Fibroblast of gingiva (primary cell): Measurements from ENCODE around the gene C19orf85.
"Not testable (repeated sequence)": the region's sequence is repeated elsewhere in the genome, so short reads cannot be mapped to it uniquely, and the experiment has no call there.

Experiments used
- DNase-seq: peaks from one replicate; pipeline ENCODE4 v3.0.0-alpha.2; 2011; ENCODE audit warnings: low read depth

The C19orf85 gene

DNA sequence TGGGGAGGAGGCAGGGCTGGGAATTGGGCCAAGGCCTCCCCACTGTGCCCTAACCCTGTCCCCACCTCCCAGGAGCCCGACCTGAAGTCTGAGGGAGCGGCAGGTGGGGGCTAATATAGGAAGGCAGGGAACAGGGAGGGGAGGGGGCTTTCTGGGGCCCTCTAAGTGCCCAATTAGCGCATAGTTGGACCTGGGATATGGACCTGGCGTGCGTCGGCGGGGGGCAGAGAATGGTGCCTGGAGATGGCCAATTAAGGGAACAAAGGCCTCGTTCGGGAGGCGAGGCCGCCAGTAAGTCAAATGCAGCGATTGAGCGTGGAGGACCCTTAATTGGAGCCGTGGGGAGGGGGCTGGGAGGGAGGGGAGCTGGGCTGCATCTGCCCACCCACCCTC, at the start of gene C19orf85:
Gene C19orf85 (minus strand): TSS at position 90 of the 393 bp plus-strand sequence. CDS start 197 bp downstream, outside the sequence.
- no peak for DNase-seq

DNA sequence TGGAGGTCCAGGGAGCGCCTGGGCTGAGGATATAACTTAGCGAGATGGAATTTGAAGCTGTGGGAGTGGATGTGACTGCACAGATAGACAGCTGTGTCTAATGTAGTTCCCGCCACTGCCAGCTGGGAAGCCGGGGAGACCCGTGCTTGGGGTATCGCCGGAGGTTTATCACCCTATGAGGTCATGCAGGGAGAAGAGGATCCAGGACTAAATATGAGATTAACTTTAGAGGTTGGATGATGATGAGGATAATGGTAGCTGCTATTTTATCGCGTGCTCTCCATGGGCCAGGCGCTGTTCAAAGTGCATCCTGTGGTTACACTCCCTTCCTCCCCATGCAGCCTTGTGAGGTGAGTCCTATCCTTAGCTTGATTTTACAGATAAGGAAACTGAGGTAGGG, 43.6 kb upstream of the C19orf85 start:
- DNase-seq = no peak

DNA sequence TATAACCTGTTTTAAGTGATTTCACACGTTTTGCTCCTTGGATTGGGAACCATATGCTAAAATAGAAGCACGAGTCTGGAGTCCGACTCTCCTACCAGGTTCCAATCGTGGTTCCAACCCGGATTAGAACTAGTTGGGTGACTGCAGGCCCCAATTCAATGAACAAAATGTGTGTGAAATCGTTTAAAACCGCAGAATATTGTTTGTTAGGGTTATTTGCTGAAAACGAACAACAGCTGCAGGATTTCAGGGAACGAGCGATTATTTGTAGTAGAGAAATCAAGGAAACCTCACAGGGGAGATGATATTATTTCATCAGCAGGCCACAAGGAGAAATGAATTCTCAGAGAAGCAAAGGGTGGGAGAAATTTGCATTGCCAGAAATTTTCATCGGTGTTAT, 40.4 kb upstream of the C19orf85 start:
- no peak for DNase-seq

DNA sequence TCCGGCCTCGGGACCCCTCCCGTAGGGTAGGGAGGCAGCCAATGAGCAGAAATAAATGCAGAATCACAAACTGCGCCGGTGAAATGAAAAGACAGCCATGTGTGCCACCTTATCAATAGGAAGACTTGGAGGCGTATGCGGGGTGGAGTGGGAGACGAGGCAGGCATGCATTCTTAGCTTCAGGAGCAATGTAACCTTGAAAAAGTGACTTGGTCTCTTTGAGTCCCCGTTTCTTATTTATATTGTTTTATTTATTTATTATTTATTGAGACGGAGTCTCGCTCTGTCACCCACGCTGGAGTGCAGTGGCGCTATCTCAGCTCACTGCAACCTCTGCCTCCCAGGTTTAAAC, 39.7 kb upstream of the C19orf85 start:
- DNase-seq = no peak

DNA sequence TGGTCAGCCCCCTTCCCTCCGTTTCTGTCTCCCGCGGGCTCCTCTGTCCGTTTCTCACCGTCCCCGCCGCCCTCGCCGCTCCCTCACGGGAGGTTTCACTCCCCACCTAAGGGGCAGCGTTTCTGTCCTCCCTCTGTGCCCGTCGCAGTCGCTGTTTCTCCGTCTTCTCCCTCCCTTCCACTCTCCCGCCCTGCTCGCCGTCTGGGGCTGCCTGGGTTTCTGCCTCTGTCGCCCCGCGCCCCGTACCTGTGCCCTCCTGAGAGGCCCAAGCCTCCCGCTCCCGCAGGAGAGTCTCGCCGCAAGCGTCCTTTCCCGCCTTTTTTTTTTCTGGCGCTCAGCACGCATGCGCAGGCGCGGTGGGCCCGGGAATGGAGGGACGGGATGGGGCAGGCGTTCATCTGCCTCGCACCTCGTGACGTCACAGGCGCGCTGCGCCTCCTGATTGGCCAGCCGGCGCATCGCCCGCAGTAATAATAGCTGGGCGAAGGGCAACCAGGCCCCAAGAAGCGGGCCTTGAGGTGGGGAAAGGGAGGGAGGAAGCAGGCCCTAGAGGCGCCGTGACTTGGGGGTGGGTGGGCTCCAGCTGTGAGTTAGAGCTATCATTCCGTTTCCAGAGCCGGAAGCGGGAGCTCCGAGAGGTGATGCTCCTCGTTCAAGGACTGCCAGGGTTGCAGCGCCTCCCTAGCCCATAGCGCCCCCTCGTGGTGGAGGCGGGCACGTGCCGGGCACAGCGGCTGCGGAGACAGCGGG, 39.1 kb upstream of the C19orf85 start:
- DNase-seq = peak; percentile 83

DNA sequence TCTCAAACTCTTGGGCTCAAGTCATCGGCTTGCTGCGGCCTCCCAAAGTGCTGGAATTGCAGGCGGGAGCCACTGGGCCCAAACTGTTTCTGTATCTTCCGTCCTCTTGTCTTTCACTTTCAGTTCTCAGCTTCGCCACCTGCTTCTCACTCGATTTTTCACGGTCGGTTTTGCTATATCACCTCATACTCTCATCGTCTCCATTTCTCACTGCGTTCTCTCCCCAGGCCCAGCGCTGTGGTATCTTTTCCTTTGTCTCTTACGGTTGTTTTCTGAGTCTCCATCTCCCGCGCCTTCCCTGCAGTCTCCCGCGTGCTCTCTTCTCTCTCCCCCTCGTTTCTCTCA, 38.6 kb upstream of the C19orf85 start:
- DNase-seq = no peak

DNA sequence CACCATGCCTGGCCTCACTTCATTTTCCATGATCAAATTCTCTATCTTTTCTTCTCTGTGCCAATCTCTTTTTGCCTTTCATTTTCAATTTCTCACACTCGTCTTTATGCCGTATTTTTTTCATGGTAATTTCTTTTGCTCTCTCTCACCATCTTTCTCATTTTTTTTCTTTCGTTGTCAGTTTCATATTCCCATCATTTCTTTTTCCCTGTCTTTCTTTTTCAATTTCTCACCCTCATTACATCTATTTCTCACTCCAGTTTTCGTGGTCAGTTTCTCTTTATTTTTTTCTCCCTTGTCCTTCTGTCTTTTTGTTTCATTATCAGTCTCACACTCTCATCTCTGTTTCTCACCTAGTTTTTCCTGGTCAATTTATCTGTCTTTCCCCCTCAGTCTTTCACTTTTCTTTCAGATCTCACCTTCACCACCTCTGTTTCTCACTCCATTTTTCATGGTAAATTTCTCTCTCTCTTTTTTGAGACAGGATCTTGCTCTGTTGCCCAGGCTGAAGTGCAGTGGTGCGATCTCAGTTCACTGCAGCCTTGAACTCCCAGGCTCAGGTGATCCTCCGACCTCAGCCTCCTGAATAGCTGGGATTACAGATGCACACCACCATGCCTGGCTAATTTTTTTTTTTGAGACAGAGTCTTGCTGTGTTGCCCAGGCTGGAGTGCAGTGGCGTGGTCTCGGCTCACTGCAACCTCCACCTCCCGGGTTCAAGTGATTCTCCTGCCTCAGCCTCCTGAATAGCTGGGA, 37.8 kb upstream of the C19orf85 start:
- DNase-seq = no peak

DNA sequence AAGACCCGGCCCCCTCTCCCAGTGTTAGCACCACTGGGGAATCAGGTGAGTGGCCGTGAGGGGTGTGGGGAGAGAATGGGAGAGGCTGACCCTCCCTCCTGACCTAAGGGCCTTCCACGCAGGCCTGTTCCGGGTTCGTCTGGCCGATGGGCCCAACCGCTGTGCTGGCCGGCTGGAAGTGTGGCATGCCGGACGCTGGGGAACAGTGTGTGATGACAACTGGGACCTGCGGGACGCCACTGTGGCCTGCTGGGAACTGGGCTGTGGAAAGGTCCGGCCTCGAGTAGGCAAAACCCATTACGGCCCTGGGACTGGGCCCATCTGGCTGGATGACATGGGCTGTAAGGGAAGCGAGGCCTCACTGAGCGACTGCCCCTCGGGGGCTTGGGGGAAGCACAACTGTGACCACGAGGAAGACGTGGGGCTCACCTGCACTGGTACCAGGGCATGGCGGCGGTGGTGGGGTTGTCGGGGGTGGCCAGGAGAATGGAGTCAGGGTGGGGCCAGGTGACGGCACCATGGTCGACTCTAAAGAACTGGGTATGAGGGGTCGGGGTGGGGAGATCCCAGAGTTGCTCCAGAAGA, 35.9 kb upstream of the C19orf85 start:
- DNase-seq = no peak

DNA sequence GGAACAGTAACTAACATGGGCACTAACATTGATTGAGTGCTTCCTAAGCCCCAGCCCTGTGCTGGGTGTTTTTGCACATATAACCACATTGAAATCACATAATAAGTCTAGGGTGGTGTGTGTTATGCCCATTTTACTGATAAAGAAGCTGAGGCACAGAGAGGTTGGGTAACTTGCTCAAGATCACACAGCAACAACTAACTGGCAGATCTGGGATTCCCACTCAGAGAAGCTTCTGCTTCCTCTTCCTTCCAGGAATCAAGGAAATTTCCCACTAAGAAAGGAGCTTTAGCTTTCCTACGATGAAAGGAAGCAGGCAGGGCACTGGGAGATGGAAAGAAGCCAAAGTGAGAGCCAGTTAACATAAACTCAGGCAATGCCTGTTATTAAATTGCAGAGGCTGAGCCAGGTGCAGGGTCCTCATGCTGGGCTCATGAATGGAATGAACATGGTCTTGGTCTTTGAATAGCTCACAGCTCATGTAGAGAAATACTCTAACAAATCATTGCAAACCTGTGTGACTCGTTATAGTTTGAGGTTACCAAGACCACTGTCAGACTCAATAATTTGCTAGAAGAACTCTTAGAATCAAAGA, 33.8 kb upstream of the C19orf85 start:
- no peak for DNase-seq

DNA sequence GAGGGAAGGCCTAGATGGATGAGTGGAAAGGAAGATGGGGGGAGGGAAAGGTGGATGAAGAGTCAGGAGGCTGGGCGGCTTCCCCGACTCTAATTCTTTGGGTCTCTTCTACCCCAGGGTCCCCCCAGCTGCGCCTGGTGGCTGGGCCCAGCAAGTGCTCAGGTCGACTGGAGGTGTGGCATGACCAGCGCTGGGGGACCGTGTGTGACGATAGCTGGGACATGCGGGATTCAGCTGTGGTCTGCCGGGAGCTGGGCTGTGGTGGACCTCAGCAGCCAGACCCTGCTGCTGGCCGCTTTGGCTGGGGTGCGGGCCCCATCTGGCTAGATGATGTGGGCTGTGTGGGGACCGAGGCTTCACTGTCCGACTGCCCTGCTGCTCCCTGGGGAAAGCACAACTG, 33.2 kb upstream of the C19orf85 start:
- DNase-seq = no peak

DNA sequence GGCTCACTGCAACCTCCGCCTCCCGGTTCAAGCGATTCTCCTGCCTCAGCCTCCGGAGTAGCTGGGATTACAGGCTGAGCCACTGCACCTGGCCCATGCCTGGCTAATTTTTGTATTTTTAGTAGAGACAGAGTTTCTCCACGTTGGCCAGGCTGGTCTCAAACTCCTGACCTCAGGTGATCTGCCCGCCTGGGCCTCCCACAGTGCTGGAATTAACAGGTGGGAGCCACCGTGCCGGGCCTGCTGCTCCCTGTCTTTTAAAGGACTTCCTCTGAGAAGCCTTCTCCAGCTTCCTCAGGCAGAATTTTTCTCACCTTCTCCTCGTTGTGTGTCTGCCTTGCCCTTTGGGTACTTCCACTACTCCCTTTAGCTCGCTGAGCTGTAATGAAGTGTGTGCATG, 32.3 kb upstream of the C19orf85 start:
- DNase-seq = not testable (repeated sequence)

DNA sequence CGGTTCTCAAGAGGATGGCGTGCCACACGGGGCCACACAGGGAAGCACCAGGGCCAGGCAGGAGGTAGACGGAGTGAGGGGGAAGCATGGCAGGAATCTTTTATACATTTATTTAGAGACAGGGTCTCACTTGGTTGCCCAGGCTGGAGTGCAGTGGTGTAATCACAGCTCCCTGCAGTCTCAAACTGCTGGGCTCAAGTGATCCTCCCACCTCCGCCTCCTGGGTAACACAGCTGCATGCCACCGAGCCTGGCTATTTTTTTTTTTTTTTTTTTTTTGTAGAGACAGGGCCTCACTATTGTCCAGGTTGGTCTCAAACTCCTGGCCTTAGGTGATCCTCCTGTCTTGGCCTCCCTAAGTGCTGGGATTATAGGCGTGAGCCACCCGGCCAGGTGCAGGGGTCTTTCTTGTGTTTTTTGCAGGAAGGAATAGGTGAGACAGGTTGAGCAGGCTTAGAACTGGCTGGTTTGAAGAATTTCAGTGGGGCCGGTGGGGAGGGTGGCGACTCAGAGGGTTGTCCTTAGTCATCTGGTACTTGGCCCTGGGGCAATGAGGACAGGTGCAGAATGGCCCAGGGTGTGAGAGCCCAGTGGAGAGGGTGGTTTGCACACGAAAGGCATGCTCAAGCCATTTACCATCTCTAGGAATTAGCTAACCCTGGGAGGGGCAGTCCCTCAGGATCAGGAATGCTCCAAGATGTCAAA, 31.2 kb upstream of the C19orf85 start:
- no peak for DNase-seq

DNA sequence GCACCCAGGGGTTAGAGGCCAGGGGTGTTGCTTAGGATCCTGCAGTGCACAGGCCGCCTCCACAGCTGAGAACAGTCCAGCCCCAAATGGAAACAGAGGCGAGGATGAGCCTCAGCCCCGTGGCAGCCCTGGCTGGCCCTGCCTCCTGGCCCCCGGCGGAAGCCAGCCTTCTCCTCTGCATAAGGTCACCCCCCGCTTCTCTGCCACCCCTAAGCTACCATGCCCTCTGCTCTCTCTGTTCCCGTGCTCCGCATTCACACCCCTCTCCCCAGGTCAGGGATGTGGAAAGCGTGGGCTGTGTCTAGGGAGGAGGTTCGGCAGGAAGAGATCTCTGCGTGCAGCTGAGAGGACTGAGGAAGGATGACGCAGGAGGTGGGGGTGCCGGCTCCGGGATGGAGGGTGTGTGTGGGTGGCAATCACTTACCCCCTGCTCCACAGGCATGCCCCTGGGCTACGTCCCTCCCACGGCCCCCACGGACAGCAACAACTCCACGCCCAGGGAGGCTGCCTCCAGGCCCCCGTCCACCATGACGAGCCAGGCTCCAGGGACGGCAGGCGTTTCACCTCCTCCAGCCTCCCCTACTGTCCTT, 29.7 kb upstream of the C19orf85 start:
- peak; percentile 87 for DNase-seq

DNA sequence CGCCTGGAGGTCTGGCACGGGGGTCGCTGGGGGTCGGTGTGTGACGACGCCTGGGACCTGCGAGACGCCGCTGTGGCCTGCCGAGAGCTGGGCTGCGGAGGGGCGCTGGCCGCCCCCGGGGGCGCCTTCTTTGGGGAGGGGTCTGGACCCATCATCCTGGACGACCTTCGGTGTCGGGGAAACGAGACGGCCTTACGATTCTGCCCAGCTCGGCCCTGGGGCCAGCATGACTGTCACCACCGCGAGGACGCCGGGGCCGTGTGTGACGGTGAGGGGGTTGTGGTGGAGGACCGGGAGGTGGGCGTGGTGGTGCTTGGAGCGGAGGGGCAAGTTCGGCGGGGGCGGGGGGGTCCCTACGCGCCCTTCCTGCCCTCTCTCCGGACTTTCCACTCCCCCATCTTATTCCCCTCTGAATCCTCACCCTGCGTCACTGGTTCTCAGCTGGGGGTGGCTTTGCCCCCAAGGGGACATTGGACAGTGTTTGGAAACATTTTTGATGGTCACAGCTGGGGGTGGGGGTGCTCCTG, 29.2 kb upstream of the C19orf85 start:
- DNase-seq = peak; percentile 53

DNA sequence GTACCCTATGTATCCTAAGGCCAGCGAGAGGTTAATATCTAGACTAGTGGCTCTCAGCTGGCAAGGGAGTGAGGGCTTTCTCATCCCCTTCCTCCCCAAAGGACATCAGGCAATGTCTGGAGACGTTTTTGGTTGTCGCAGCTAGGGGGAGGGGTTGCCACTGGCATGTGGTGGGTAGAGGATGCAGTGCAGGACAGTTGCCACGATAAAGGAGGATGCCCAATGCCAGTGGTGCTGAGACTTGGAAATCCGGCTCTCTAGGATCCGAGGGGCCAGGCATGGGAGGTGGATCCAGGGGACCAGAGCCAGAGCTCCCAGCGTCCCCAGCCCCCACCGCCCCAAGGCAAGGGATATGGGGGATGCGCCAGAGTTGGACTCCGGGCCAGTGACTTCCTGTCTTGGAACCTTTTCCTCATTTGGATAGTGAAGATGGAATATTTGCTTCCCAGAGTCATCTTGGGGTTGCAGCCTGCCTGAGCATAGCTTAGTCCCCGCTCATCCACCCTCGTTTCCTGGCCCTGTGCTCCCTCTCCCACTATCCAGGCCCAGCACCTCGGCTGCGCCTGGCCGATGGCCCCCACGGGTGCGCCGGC, 28.6 kb upstream of the C19orf85 start:
- DNase-seq = peak; percentile 43

DNA sequence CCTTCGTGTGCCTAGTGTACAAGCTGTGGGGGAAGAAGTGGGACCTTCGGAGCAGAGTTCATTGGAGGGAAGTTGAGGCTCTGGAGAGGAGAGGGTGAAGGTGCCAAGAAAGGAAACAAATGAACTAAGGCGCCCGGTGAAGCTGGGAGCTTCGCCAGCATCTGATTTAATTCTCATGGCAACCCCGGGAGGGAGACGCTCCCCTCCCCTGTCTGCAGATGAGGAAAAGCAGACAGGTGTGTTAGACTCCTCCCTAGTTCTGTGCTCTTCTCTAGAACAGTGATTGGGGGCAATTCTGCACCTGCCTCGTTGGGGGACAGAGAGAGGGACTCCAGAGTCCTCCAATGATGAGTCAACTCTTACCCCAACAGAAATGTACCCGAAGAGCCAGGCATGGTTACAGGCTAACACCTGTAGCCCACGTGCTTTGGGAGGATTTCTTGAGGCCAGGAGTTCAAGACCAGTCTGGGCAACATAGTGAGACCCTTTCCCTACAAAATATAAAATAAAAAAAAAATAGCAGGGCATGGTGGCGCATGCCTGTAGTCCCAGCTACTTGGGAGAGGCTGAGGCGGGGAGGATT, 27.9 kb upstream of the C19orf85 start:
- DNase-seq = no peak

DNA sequence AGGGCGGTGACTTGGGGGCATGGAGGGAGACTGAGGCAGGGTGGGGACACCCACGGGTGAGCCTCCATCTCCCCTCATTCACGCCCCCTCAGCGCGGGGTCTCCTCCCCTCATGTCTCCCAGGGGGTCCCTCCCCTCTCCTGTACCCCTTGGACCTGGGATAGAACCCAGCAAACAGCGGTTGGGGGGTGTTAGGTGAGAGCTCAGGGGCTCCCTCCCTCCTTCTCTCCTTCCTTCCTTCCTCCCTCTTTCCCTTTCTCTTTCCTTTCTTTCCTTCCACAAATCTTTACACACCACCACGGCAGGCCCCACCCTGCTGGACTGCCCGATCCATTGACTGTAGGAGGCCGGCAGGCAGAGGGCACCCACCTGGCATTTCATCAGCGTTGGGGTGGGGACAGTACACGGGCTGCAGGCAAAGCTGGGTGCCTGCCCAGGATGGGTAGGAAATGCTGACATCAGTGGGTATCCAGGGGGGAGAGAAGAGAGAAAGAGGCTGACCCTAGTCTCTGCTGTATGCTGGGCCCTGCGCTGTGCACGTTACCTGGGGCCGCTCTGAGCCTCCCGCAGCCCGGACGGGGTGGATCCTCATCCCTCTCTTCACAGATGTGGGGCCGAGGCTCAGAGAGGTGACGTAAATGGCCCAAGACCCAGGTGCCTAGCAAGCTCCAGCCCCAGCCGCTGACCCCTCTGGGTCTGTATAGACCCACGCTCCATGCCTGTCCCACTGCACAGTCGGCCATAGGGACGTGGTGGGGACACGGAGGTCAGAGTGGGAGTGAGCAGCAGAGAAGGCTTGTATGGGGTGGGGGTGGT, 27.2 kb upstream of the C19orf85 start:
- peak; percentile 44 for DNase-seq

DNA sequence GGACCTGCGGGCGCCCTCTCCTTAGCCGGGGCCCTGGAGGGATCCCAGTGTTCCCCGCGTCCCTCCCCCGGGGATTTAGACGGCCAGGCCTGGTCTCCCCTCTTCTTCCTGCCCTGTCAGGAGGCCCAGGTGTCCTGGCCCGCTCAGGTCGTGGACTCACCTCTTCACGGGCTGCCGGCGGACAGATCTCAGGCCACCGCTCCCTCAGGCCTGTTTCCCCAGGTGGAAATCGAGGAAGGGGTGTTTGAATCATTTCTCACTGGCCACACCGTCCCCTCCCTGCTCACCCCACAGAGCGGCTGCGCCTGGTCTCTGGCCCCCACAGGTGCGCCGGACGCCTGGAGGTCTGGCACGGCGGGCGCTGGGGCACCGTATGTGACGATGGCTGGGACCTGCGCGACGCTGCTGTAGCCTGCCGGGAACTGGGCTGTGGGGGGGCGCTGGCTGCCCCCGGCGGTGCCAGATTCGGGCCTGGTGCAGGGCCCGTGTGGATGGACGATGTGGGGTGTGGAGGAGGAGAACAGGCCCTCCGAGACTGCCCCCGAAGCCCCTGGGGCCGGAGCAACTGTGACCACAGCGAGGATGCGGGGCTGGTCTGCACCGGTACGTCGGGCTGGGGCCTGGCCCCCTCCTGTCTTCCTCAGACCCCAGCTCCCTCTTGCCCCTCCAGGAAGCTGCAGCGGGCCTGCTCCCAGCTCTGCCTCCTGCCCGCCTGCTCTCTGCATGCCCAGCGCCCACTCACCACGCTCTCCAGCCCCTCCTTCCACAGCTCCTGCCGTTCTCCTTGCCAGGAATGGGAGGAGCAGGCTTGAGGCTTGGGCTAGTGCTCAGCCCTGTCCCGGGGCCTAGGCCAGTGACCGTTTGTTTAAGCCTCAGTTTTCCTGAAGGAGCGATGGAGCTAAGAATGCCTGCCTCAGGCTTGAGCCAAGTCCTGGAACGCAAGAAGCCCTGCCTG, 26.2 kb upstream of the C19orf85 start:
- no peak for DNase-seq
